ENCODE measurements around the gene ATP5MC3.
A peak's percentile ranks its signal among the peaks of the same experiment; 100 is the strongest.
"Not testable (repeated sequence)": the region's sequence is repeated elsewhere in the genome, so short reads cannot be mapped to it uniquely, and the experiment has no call there.

The ATP5MC3 gene

DNA sequence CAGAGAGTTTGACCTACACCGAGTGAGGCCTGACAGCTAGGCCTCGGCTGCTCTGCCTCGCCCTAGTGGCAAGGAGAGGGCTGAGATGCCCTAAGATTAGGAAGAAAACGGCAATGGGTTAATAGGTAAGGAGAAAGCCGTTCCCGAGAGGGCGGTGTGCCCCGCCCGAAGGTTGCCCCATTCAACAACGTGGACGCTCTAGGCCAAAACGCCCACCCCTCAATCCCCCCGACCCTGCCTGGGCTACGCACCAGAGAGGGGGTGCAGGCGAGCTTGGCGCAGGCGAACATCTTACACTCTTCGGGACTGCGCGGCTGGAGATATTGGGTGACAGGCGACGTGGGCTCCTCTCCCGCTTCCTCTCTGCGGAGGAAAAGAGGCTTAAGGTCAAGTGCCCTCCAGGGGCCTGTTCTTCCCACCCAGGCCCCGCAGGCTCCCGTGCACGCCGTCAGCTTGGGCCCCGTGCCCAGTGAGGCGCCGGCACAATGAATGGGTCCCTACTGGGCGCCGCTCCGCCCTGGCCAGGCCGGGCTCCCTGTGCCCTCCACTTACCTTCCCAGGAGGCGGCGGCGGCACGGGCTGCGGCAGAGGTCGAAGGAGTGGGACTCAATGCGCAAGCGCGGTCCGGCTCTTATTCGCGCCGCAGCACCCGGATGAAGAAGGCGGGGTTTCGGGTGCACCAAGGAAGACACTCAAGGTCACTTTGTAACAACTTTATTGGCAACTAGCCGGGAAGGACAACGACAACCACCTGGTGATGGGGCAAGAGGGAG is at the start of gene ATP5MC3:
TSS of gene ATP5MC3 (minus strand) at position 607 of the 773 bp plus-strand sequence. CDS start at position 290, 317 bp downstream.
- H3K4me3 ChIP-seq (ENCODE audit: low read depth, low read length) = peak within 1 kb of the TSS; percentile 63

GRCh38 chr2:175228601-175229000 is 47.1 kb upstream of the ATP5MC3 start:
- H3K4me3 ChIP-seq (ENCODE audit: low read depth, low read length) = not testable (repeated sequence)

DNA sequence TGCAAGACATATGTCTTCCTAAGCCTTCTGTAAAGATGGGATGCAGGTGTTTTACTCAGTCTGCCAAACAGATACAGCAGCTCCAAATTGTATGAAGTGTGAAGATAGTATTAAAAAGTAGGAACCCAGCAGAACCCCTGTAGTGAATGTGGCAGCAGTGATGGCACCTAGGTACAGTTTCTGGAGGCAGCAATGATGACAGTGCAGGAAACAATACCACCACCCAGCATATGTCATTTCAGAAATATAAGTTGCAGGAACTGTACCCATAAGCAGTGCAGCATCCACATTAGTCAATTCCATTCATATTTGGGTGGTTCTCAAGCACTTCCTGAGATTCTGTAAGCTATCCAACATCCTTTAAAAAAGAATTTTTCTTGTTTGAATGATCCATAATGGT is 46.7 kb upstream of the ATP5MC3 start:
- no peak overlapping the region for H3K4me3 ChIP-seq (ENCODE audit: low read depth, low read length)

- H3K4me3 ChIP-seq (ENCODE audit: low read depth, low read length) = no peak overlapping the region
Measured at GRCh38 chr2:175227393-175227792, 45.9 kb upstream of the ATP5MC3 start.

DNA sequence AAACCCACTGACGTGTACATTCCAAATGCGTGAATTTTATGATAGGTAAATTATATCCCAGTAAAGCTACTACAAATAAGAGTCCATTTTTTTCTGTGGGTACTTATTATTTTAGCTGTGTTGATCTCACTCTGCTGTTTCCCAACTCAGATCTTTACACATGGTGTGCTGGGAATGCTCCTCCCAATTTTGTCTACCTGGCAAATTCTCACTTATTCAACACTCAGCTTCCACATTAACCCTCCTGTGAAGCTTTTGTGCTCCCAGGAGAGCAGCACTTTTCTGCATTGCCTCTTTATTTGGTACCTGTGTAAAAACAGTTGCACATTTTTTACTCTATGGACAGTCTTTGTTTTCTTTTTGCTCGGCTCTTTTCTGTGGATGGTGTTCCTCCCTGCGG is 38.6 kb upstream of the ATP5MC3 start:
- no peak overlapping the region for H3K4me3 ChIP-seq (ENCODE audit: low read depth, low read length)

DNA sequence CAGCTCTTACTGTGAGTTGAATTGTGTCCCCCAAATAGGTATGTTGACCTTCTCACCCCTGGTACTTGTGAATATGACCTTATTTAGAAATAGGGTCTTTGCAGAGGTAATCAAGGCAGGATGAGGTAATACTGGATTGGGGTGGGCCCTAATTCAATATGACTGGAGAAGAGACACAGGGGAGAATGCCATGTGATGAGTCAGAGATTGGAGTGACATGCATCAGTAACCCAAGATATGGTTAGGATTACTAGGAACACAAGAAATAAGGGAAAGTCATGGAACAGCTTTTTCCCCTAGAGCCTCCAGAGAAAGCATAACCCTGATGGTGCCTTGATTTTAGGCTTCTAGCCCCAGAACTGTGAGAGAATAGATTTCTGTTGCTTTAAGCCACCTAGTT is 37.0 kb upstream of the ATP5MC3 start:
- H3K4me3 ChIP-seq (ENCODE audit: low read depth, low read length) = no peak overlapping the region

- H3K4me3 ChIP-seq (ENCODE audit: low read depth, low read length) = no peak overlapping the region
Measured at GRCh38 chr2:175207741-175208438, 26.4 kb upstream of the ATP5MC3 start.

GRCh38 chr2:175206866-175207265 is 25.4 kb upstream of the ATP5MC3 start:
- H3K4me3 ChIP-seq (ENCODE audit: low read depth, low read length) = no peak overlapping the region

GRCh38 chr2:175205523-175205922 is 24.0 kb upstream of the ATP5MC3 start:
- H3K4me3 ChIP-seq (ENCODE audit: low read depth, low read length) = no peak overlapping the region

GRCh38 chr2:175203621-175204496 is 22.3 kb upstream of the ATP5MC3 start:
- no peak overlapping the region for H3K4me3 ChIP-seq (ENCODE audit: low read depth, low read length)

GRCh38 chr2:175195012-175195411 is 13.5 kb upstream of the ATP5MC3 start:
- H3K4me3 ChIP-seq (ENCODE audit: low read depth, low read length) = no peak overlapping the region

DNA sequence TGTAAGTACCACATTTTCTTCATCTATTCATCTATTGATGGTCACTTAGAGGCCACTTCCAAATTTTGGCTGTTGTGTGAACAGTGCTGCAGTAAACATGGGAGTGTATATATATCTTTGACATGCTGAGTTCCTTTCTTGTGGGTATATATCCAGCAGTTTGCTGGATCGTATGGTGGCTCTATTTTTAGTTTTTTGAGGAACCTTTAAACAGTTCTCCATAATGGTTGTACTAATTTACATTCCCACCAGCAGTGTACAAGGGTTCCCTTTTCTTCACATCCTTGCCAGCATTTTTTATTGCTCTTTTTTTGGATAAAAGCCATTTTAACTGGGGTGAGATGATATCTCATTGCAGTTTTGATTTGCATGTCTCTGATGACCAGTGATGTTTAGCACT is 7.3 kb upstream of the ATP5MC3 start:
- H3K4me3 ChIP-seq (ENCODE audit: low read depth, low read length) = no peak overlapping the region

DNA sequence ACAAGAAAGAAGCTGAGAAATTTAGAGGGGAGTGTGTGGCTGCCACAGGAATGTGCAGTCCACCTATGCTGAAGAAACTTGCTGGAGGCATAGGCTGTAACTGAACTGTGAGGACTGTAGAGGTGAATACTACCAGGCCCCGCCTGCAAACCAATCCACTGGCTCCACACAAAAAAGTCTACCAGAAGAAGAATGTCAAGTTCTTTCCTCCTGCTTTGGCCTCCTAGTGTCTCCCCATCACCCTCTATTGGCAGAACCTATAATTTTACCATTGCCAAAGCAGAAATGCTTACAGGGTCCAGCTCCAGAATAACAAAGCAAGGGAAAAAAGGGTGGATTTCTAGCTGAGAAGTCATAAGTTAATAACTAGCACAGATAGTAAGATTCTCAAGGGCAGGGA is 5.9 kb upstream of the ATP5MC3 start:
- no peak overlapping the region for H3K4me3 ChIP-seq (ENCODE audit: low read depth, low read length)

DNA sequence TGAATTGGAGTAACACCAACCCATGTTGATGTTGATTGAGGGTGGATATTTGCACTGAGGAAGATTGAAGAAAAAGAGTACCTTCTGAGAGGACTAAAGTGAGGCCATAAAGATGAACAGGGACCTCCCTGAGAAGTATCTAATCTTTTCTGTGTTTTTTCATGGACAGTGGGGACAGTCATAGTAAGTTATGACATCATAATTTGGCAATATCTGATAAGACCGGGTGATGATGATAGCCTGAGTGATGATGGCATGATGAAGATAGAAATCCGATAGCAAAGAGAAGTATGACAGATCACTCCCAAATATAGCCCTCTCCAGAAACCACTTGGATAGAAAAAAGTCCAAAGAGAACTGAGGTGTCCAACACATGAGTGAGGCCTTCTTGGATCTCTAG is 2.2 kb upstream of the ATP5MC3 start:
- no peak overlapping the region for H3K4me3 ChIP-seq (ENCODE audit: low read depth, low read length)

GRCh38 chr2:175181877-175182308 is 383 bp upstream of the ATP5MC3 start:
- peak overlapping the region; percentile 63 for H3K4me3 ChIP-seq (ENCODE audit: low read depth, low read length)

GRCh38 chr2:175180701-175181103 is 808 bp downstream of the ATP5MC3 start:
- H3K4me3 ChIP-seq (ENCODE audit: low read depth, low read length) = peak overlapping the region; percentile 63

DNA sequence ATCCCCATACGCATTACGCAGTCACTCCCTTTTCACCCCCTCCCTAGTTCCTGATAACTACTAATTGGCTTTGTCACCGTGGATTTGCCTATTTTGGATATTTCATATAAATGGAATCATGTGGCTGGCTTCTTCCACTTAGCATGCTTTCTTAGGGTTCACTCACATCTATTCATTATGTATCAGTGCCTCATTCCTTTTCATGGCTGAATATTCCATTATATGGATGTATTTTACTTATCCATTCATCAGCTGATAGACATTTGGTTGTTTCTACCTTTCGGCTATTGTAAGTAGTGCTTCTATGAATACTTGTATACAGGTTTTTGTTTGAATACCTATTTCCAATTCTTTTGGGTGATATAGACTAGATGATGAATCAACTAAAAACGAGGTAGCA is 4.9 kb downstream of the ATP5MC3 start:
- H3K4me3 ChIP-seq (ENCODE audit: low read depth, low read length) = no peak overlapping the region

- H3K4me3 ChIP-seq (ENCODE audit: low read depth, low read length) = no peak overlapping the region
Measured at GRCh38 chr2:175175896-175176295, 5.6 kb downstream of the ATP5MC3 start.

- H3K4me3 ChIP-seq (ENCODE audit: low read depth, low read length) = no peak overlapping the region
Measured at GRCh38 chr2:175175320-175175719, 6.2 kb downstream of the ATP5MC3 start.

GRCh38 chr2:175170659-175171304 is 10.7 kb downstream of the ATP5MC3 start:
- no peak overlapping the region for H3K4me3 ChIP-seq (ENCODE audit: low read depth, low read length)

- peak overlapping the region; percentile 72 for H3K4me3 ChIP-seq (ENCODE audit: low read depth, low read length)
Measured at GRCh38 chr2:175169191-175169590, 12.3 kb downstream of the ATP5MC3 start.
